Gastroesophageal sphincter (tissue), 4 donors: ENCODE data around the gene SP8. TPM values are rescaled to one million over a fixed set of nuclear protein-coding genes. Genes with fewer than 3 reads are reported as not detected.

ENCODE experiments used
- ATAC-seq: fragments of 150-250 bp; one replicate; pipeline ENCODE4 v1.9.1; 2016; ENCODE audit warnings: mild to moderate bottlenecking, moderate library complexity
- H3K27ac ChIP-seq, 4 donors: fragments of 200-600 bp; sonication (generic) in 3 of 4; 1 replicate in 3 of 4; 2 replicates in 1 of 4; pipeline ENCODE4 v1.5.1; 2016 to 2019
- H3K27me3 ChIP-seq: fragments of 200-600 bp; sonication (generic); one replicate; pipeline ENCODE4 v1.5.1; 2019
- H3K36me3 ChIP-seq, 2 donors: fragments of 200-600 bp; sonication (generic); one replicate each; pipeline ENCODE4 v1.5.1; 2019; ENCODE audit warnings: control low read depth in 1 of 2
- H3K4me1 ChIP-seq, 3 donors: fragments of 200-600 bp; sonication (generic); 1 replicate in 2 of 3; 2 replicates in 1 of 3; pipeline ENCODE4 v1.5.1; 2016 to 2019; ENCODE audit warnings: control low read depth in 2 of 3
- H3K4me3 ChIP-seq, 2 donors: fragments of 200-600 bp; sonication (generic); one replicate each; pipeline ENCODE4 v1.5.1; 2019; ENCODE audit warnings: mild to moderate bottlenecking in 1 of 2, moderate library complexity in 1 of 2
- H3K9me3 ChIP-seq, 3 donors: fragments of 200-600 bp; sonication (generic); one replicate each; pipeline ENCODE4 v1.5.1; 2017 to 2019; ENCODE audit warnings: control low read depth in 2 of 3
- CTCF ChIP-seq, 4 experiments: fragments of 200-600 bp in 2 of 4; fragments of 450-650 bp in 2 of 4; sonication (generic) in 1 of 4; IDR thresholded peaks; one replicate each; pipeline ENCODE4 v1.5.1; 2017 to 2019; ENCODE audit warnings: antibody characterized with exemption in 4 of 4, mild to moderate bottlenecking in 2 of 4, moderate library complexity in 2 of 4
- EP300 ChIP-seq: sonication (generic); formaldehyde crosslinking; IDR thresholded peaks from one replicate; pipeline ENCODE4 v1.6.1; 2017; ENCODE audit warnings: antibody characterized with exemption, mild to moderate bottlenecking
- POLR2A ChIP-seq, 2 donors: fragments of 450-650 bp; IDR thresholded peaks; one replicate each; pipeline ENCODE4 v1.6.1; 2017; ENCODE audit warnings: antibody characterized with exemption in 2 of 2, mild to moderate bottlenecking in 2 of 2, moderate library complexity in 1 of 2
- POLR2AphosphoS5 ChIP-seq: sonication (generic); formaldehyde crosslinking; IDR thresholded peaks from one replicate; pipeline ENCODE4 v1.6.1; 2017; ENCODE audit warnings: antibody characterized with exemption
- WGBS, 2 donors: methylation state at CpG; one replicate each; pipeline ENCODE4 v1.1.5; 2018; ENCODE audit warnings: low coverage in 1 of 2; 5-methylcytosine and 5-hydroxymethylcytosine counted together
- total RNA-seq, 4 donors: library from RNA; depleted of rRNA; stranded (reverse); fragments of >200 nt; gene quantifications; one replicate each; pipeline ENCODE4 v1.1.0, GENCODE V29; 2016

SP8 gene
- total RNA-seq, 4 donors from 2014 or later: not detected

- H3K4me3 ChIP-seq: peak overlapping the region in 1 of 2 donors; percentile 40
- peaks cover 0 to 42% (median 22%) of the 10 kb centered on the region in 3 donors for H3K4me1 ChIP-seq
- H3K9me3 ChIP-seq: peaks cover 0 to 3% (median 0%) of the 10 kb centered on the region in 3 donors
- no peaks in the 10 kb centered on the region for H3K36me3 ChIP-seq
- WGBS, 2 donors: 1 to 3% methylated on average over 13 to 30 of the region's 89 CpGs
- no peak for TF ChIP-seq EP300
- TF ChIP-seq POLR2AphosphoS5: no peak
- TF ChIP-seq POLR2A (IDR thresholded peaks at IDR 0.05): no peak
- no peak for TF ChIP-seq CTCF (IDR thresholded peaks at IDR 0.05)
- no peak overlapping the region for H3K27ac ChIP-seq
- ATAC-seq: no peak
- H3K27me3 ChIP-seq: peaks cover 100% of the 10 kb centered on the region
Measured at GRCh38 chr7:20785157-20786048, 1.3 kb downstream of the SP8 start.

GRCh38 chr7:20784388-20785156 is 2.1 kb downstream of the SP8 start:
- TF ChIP-seq CTCF (IDR thresholded peaks at IDR 0.05) (no peak), EP300 (no peak), POLR2A (IDR thresholded peaks at IDR 0.05) (no peak), POLR2AphosphoS5 (no peak)
- no peak overlapping the region for H3K27ac ChIP-seq
- peak overlapping the region in 1 of 2 donors; percentile 40 for H3K4me3 ChIP-seq
- H3K36me3 ChIP-seq: no peaks in the 10 kb centered on the region
- H3K27me3 ChIP-seq: peaks cover 100% of the 10 kb centered on the region
- ATAC-seq: peak; percentile 29
- peaks cover 0 to 3% (median 0%) of the 10 kb centered on the region in 3 donors for H3K9me3 ChIP-seq
- H3K4me1 ChIP-seq: peaks cover 0 to 42% (median 22%) of the 10 kb centered on the region in 3 donors
- no CpG with 5 or more reads among the region's 93 CpGs for WGBS, 2 donors

GRCh38 chr7:20783700-20784387 is 2.8 kb downstream of the SP8 start:
- H3K27ac ChIP-seq: no peak overlapping the region
- H3K9me3 ChIP-seq: peaks cover 0 to 3% (median 0%) of the 10 kb centered on the region in 3 donors
- H3K36me3 ChIP-seq: no peaks in the 10 kb centered on the region
- H3K4me1 ChIP-seq: peaks cover 0 to 44% (median 22%) of the 10 kb centered on the region in 3 donors
- 2 to 6% methylated on average over 20 to 21 of the region's 49 CpGs for WGBS, 2 donors
- ATAC-seq: no peak
- H3K4me3 ChIP-seq: peak overlapping the region in 1 of 2 donors; percentile 40
- peaks cover 100% of the 10 kb centered on the region for H3K27me3 ChIP-seq
- TF ChIP-seq CTCF (IDR thresholded peaks at IDR 0.05) (no peak), EP300 (no peak)

- Histone ChIP-seq H3K36me3 (no peaks in the 10 kb centered on the region), H3K4me1 (peaks cover 0 to 50% (median 24%) of the 10 kb centered on the region in 3 donors), H3K27me3 (peaks cover 100% of the 10 kb centered on the region), H3K4me3 (no peak overlapping the region), H3K9me3 (peaks cover 0 to 3% (median 0%) of the 10 kb centered on the region in 3 donors), H3K27ac (no peak overlapping the region)
- TF ChIP-seq POLR2A (IDR thresholded peaks at IDR 0.05): no peak
- TF ChIP-seq POLR2AphosphoS5: no peak
- TF ChIP-seq EP300: no peak
- TF ChIP-seq CTCF (IDR thresholded peaks at IDR 0.05): no peak
- 12 to 15% methylated on average over 9 to 15 of the region's 15 CpGs for whole genome bisulfite sequencing, 2 donors
- ATAC-seq: no peak
Measured at GRCh38 chr7:20783125-20783699, 3.5 kb downstream of the SP8 start.
